Stimulated activated CD4-positive, alpha-beta T cell treated with anti-CD3 and anti-CD28 coated beads, Interleukin-15, amount 100 ng/mL, for 24 hours (primary cell): ENCODE results near the gene YTHDF1.

Experiments used
- DNase-seq: peaks from one replicate; pipeline ENCODE4 v3.0.0-alpha.2; 2020

Gene YTHDF1

DNA sequence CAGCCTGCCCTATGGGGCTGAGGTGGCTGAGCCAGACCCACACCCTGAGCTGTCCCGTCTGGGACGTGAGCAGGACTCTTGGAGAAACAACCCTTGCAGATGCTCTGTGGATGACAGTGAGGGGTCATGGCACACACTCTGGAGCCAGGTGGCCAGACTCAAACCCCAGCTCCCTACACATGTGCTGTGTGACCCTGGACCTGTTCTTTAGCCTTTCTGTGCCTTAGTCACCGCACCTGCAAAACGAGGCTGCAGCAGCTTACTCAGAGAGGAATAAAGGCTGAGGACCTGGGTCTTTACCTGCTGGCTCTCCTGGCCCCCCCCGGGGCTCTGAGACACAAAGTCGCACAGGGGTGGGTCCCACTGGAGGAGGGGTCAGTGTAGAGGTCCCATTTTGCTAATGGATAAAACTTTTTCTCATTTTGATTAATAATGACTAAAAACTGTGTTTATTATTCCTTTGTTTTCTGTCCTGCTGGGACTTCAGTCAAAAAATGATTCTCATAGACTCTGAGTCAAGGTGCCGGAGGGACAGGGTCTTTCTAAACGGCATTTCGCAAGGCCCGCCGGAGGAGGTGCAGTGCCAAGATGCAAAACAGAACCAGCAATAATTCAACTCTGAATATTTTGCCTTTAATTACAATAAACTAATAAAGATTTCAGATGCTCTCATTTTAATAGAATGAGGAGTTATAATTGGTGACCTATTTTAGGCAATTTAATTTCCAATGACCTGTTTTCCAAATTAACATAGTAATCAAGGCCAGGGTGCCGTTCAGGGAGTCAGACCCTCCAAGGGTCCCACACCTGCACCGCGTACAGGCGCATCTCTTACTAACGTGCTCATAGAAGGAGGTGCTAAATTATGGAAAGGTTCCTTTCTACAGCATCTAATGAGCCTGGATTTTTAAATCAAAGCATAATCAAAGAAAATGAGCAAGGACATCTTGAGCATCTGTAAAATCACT, 62.4 kb downstream of the YTHDF1 start:
- DNase-seq: no peak

DNA sequence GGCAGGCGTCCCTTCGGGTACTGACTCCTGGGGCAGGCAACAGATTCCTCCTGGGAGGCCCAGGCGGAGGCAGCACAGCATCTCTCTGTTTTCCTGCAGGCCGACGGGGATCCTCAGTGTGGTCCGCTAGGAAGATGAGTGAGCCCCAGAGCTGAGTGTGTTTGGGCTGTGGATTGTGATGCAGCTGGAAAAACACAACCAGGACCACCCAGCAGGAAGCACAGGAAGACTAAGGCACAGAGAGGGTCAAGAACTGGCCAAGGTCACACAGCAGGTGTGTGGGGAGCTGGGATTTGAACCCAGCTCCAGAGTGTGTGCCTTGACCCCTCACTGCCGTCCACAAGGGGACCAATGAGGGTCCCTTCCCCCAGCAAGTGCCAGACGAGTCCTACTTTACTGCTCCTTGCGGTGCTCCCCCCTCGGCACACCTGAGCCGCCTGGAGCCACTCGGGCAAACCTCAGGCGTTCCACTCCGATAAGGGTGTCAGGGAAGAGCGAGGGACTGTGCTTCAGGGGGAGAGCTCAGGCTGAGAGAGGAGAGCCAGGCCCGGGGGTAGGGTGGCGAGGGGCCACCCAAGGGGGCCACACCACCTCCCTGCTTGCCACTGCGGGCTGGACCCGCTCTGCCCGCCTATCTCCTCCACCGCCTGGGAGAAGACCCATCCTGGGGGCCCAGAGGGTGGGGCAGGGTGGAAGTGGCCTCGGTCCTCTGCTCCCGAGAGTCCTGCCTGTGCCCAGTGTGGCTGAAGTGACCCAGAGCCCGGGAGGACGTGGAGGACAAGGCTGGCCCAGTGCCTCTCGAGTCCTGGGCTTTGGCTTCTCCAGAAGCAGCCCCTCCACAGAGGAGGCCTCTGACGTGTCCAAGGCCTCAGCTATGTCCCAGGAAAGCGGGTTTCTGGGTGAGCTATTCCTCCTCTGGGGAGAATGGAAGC, 63.3 kb downstream of the YTHDF1 start:
- DNase-seq: no peak

DNA sequence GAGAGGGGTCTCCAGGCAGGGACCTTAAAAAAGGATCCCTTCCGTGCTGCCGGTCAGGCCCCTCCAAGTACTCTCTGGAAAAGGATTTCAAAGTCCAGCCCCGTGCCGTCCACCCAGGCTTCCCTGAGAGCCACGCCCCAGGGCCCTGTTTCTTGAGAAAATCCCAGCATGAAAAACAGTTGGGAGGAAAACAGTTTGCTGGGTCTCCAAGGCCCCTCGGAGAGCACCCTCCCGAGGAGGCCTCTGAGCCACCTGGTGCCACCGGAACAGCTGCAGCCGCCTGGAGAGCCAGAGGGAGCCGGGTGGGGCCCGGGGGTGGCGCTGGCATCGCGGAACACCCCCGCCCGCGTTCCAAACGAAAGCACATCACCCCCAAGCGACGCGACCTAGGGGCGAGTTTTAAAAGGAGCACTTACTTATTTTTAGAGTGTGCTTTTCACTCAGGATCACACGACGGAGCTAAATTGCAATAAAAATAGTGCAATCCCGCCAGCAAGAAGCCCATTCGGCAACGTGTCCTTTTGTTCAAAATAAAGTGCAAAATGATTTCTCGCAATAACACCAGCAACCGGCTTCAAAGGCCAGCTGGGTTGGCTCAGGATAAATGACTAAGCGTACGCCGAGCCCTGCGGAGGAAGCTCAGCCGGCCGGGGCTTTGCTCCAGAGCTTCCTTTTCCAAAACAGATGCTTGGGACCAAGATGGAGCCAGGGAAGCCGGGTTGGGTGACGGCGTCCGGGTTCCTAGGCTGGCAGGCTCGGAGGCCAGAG, 64.2 kb downstream of the YTHDF1 start:
- DNase-seq: no peak

DNA sequence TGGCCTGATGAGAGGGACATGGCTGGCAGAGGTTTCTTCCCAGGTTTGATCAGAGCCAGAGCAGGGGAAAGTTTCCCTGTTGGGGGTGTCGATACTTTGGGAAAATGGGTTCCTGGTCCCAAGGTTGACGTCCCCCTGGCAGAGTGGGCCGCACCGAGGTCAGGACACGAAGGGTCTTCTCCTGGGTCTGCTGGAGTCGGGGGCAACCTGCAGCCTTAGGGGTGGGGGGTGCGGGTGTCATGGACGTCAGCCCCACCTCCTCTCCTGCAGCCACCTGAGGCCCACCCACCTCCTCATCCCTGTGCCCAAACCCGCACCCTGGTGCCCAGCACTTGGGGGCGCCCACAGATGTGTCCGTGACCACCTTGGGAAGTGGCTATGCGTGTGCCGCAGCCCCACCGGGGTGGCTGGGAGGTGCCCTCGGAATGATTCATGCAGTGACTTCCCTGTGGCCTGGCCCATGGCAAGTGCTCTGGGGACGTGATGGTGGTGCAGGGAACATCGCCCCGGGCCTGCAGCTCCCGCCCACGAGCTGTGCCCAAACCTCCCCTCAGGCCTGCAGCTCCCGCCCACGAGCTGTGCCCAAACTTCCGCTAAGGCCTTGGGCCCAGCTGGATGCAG, 64.9 kb downstream of the YTHDF1 start:
- DNase-seq: no peak

DNA sequence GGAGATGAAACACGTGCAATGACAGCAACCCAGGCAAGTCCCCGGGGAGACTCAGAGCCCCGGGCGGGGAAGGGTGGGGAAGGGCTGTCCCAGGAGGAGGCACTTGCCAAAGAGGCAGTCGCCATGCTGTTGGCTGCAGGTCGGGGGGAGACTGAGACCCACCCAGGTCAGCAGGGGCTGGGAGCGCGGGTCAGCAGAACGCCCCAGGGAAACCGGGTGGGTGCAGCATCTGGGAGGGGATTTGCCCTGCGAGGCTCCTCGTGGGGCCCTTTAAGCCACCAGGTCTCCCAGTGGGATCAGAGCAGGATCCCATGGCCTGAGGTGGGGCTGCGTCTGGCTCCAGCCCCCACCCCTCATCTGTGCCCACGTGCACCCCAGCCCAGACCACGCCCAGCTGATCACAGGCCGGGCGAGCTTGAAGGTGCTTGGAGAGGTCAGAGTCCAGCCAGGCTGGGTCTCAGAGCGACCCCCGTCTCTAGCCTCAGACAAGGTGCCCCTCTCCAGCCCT, 65.5 kb downstream of the YTHDF1 start:
- no peak for DNase-seq

DNA sequence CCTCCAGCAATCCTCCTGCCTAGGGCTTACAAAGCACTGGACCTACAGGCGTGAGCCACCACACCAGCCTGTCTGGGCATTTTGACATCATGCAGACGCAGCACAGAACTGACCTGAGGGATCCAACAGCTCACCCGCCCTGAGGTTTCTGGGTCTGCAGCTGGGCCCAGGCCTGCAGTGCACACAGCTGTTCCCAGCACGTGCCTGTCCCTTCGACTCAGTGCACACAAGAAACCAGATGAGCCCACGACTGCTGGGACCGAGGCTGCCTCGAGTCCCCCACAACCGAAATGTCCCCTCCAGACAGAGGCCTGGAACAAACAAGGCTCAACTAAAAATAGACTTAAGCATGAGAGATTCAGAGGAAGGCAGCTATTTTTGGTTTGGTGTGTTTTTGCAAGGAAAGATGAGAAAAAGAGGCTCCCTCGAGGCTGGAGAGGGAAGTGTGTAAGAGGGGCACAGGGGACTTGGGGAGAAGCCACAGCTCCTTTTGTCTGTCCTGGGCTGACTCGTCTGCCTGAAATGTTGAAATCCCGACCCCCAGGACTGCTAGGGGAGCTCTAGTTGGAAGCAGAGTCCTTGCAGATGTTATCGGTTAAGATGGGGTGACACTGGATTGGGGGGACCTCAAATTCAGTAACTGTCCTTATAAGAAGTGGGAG, 66.3 kb downstream of the YTHDF1 start:
- no peak for DNase-seq

DNA sequence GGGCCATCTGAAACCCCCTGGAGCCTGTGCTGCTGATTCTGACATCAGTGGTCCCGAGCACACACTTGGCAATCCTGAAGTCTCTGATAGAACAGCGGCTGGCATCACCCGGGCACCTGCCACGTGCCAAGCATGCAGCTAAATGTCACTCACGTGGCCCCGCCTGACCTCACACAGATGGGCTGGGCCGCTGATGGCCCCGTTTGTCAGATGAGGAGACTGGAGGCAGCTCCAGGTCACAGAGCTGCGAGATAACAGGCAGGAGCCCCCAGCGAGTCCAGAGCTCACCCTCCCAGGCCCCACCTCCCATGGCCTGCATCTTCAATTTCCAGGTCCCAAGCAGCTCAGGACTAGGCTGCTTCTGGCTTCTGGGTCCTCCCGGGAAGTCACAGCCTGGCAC, 67.2 kb downstream of the YTHDF1 start:
- DNase-seq: no peak

DNA sequence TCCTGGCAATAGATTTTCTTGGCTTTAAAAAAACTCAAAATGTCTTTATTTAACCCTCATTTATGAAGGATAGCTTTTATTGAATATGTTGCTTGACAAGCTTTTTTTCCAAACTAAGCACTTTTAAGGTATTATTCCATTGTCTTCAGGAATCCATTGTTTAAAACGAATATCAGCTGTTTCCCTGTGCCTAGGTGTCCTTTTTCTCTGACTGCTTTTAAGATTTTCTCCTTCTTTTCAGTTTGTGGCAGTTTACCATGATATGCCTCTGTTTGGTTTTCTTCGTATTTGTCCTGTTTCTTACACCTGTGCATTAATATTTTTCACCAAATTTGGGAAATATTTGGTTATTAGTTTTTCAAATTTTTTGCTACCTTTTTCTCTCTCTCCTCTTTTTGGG, 68.4 kb downstream of the YTHDF1 start:
- DNase-seq: no peak
